ENCODE results near the gene MAFB.

GRCh38 chr20:40672095-40672494 is 16.9 kb downstream of the MAFB start:
- TF ChIP-seq POLR2A (IDR thresholded peaks at IDR 0.05) (no peak), CTCF (IDR thresholded peaks at IDR 0.05) (no peak)

All from vagina (tissue), 2 donors.